Measurements from ENCODE around the gene IL1R2.

Gene IL1R2

GRCh38 chr2:102043560-102043959, 51.8 kb downstream of the IL1R2 start:
- no peak for DNase-seq (ENCODE audit: low spot score)

DNA sequence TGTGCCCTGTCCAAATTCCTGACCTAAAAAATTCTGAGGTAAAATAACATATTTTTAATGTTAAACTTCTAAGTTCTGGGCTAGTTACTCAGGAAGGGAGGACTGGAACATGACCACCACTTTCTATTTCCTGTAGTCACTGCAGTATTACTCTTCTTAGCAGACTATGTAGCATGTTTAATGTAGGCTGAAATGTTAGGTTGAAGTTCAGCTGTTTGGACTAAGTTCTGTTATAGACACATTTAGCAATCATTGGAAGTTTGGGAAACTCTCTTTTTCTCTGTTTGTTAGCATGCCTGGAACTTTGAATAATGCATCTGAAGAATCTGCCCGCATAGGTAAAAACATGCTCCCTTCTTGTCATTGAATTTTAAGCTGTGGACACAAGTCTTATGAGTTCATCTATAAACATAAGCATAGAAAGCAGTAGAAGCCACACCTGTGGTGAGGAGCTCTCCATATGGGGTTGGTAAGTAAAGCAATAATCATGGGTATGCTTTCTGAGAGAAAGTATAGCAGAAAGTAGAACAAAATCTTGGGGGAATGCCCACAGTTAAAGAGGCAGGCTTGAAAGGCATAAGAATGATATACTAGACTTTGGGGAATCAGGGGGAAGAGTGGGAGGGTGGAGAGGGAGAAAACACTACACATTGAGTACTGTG, 52.6 kb downstream of the IL1R2 start:
- no peak for DNase-seq (ENCODE audit: low spot score)

DNA sequence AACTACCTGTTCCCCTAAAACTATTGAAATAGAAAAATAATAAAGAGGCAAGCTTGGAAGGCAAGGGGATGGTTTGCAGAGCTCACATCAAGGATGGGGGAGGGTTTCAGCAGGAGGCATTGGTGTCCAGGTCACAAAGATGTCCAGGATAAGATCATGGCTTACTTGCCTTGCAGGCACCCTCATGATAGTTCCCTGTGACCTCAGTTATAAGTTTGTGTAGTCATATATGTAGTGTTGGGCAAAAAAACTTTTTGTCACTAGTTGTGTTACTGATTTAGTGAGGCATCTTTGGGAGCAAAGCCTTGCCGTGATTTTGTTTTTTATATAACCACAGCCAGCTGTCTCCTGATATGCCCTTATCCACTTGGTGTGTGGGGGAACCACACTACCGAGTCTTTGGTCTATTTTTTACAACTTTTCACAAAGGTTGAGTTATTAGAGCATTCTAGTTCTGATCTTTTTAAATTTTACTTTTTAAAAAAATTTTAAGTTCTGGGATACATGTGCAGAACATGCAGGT, 53.3 kb downstream of the IL1R2 start:
- no peak for DNase-seq (ENCODE audit: low spot score)

GRCh38 chr2:102045697-102046096, 53.9 kb downstream of the IL1R2 start:
- DNase-seq (ENCODE audit: low spot score), result no peak

- no peak for DNase-seq (ENCODE audit: low spot score)
Observed at GRCh38 chr2:102046135-102046986, 54.6 kb downstream of the IL1R2 start.

DNA sequence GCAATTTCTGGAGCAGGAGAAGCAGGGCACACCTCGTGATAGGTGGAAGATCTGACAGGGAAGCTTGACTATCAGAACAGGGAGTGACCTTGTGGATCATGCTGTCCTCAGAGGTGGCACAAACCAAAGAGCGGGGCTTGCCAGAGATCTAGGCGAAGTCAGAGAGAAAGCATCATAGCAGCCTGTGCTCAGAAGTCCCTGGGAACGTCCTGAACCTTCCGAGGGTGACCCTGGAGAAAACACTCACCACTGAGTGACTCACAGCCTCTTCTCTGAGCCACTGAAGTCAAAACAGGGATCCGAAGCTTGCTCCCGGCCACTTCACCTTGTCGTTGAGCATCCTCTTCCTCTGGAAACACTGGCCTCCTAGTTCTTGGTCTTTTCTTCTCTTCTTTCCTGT, 56.7 kb downstream of the IL1R2 start:
- DNase-seq (ENCODE audit: low spot score), result no peak

- no peak for DNase-seq (ENCODE audit: low spot score)
Observed at GRCh38 chr2:102049756-102050443, 58.1 kb downstream of the IL1R2 start.

- no peak for DNase-seq (ENCODE audit: low spot score)
Observed at GRCh38 chr2:102050854-102051391, 59.2 kb downstream of the IL1R2 start.

DNA sequence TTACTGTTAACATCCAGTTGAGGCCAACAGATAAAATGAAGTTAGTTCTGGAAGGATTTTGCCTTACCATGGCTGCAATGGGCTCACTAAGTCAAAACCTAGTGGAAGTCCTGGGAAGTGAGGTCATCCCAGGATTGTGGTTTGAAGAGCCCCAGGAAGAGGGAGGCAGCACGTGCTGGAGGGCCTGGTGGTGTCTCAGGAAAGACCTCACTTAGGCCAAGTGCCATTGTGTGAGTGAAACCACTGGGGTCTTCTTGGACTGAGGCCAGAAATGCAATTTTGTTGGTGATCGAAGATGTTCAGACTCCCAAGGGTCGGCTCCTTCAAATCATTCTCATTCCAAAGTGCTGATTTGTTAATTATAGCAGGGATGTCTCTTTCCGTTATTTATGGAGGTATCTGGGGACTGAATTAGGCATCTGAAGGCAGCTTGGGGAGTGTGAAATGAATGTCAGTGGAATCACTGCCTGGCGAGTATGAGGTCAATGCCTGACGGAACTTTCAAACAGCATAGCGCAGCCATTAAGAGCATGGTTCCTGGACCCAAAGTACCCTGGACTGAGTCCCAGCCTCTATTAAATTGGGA, 60.0 kb downstream of the IL1R2 start:
- no peak for DNase-seq (ENCODE audit: low spot score)

DNA sequence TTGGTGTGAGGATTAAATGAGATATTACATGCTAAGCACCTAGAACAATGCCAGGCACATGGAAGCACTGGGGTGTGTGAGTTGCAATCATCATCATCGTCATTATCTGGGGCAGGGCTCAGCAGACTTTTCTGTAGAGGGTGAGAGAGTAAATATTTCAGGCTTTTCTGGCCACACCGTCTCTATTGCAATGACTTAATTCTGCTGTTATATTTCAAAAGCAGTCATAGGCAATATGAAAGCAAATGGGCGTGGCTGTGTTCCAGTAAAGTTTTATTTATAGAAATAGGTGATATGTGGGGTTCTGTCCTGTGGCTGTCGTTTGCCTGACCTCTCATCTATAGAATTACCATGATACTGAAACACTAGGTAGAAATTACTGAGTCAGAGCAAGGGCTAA, 60.6 kb downstream of the IL1R2 start:
- no peak for DNase-seq (ENCODE audit: low spot score)

DNA sequence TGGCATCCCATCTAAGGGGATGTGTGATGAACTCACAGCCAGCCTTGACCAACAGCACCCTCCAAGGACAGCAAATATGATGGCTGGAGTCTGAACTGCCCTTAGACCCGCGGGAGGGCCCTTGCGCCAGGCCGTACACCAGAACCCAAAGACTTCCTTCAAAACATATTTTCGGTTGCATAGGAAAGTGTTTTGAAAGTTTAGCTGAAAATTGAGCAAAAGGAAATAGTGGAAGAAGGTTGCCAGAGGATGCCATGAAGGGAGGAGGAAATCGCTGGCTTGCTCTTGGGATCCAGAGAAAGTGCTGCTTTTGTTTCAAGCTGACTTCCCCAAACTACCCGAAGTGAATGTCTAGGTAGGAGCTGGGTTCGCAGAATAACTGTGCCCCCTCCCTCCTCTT, 61.3 kb downstream of the IL1R2 start:
- DNase-seq (ENCODE audit: low spot score), result no peak

GRCh38 chr2:102055346-102055990, 63.7 kb downstream of the IL1R2 start:
- no peak for DNase-seq (ENCODE audit: low spot score)

GRCh38 chr2:102056079-102056581, 64.4 kb downstream of the IL1R2 start:
- no peak for DNase-seq (ENCODE audit: low spot score)

DNA sequence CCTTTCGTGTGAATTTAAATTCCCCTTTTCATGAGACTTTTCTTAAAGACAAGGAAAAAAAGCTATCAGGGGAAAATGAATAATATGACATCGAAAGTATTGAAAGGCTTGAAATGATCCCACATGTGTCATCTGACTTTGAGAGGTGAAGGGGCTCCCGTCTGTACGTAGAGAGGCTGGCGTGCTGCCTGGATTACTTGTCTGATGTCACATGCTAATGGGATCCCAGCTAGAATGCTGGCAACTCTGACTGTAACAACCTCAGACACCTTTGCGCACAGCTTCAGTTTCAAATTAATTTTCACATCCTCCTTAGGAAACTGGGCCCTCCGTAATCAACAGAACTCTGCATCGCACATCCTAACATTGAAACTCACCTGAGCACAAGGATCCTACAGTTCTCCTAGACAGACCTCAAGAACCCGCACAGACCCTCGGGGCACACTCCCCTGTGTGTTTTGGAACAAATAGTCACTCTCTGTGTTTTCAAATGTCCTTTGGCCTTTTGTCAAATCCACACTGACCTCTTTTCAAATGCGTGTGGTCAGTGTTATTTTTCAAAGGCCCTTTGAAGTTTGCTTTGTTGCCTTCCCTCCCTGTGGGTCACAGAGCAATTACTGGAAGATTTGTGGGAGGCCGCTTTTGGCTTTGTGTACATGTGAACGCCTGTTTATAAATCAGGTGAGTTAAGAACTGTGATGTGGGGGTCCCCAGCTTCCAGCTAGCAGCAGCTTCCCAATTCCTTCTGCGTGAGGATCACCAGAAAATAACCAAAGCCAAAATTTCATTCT, 65.9 kb downstream of the IL1R2 start:
- DNase-seq (ENCODE audit: low spot score), result no peak

DNA sequence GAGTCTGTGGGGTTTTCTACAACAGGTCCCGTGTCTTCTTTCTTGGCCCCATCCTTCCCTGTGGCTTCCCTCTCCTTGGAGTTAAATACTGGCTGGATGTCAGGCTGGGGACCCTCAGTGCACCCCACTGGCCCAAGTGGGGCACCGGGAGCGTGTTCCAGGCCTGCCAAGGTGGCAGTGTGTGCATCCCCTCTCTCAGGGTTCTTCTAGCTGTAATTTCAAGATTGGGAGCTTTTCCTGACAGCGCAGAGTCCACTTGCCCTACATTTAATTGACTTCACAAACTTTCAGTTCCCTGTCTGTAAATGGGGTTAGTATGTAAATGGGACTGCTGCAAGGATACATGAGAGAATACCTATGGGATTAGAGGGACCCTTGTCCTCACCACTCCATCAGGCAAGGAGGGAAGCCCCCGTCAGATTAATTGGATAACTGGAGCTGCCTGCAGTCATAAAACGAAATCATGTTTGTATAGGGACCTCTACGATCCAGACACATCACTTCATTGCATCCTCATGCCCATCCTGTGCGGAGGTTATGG, 66.6 kb downstream of the IL1R2 start:
- DNase-seq (ENCODE audit: low spot score), result no peak

GRCh38 chr2:102059151-102059550, 67.4 kb downstream of the IL1R2 start:
- DNase-seq (ENCODE audit: low spot score), result no peak

GRCh38 chr2:102060047-102060446, 68.3 kb downstream of the IL1R2 start:
- no peak for DNase-seq (ENCODE audit: low spot score)

DNA sequence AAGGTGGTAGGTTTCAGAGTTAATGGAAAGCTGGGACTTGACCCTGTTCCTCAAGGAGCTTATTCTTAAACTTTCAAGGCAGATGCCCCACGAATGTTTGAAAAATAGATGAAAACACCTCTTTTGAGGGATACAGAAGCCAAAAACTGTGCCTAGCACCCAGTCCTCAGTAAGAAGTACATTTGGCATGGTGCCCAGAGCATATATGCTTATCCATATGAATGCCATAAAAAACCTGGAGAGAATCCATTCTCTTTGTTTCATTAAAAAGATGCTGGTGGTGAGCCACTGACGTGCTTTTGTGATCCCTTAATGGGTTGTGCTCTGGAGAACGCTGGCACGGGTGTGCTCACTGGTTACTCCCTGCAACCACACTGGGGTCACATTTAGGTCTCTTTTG, 69.0 kb downstream of the IL1R2 start:
- no peak for DNase-seq (ENCODE audit: low spot score)

DNA sequence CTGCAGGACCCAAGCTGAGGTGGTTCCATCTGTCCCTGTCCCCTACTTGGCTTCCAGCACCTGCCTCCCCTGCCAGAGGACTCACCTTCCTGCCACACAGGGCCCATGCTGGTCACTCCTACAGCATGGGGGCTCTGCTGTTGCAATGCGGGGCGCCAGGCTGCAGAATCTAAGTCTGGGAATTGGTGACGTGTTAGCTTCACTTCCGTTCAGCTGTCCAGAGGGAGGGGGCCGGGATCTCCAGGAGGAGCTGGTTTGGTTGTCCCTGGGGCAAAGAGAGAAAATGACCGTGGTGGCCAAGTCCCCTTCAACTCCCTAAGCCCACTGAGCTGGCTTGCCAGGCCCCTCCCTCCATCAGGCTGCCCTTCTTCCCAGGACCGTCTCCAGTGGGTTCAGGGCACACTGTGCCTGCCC, 69.5 kb downstream of the IL1R2 start:
- DNase-seq (ENCODE audit: low spot score), result no peak

All from HuH-7.5 (cell line).